Kidney (tissue), 14 donors: ENCODE data around the gene VTCN1. TPM values are rescaled to one million over a fixed set of nuclear protein-coding genes. Genes with fewer than 3 reads are reported as not detected.

Experiments
- DNase-seq, 5 donors: peaks; one replicate each; pipeline ENCODE4 v3.0.0-alpha.2; 2013 to 2020
- FAIRE-seq: peaks from 2 replicates; lab custom pipeline; 2012; peaks lifted over from hg19 to GRCh38; lab: Jason Lieb, UNC
- H3K27ac ChIP-seq, 2 donors: one replicate each; pipeline ENCODE4 v1.7.0; 2013; ENCODE audit warnings: low read depth in 2 of 2, low read length in 2 of 2, inconsistent platforms in 1 of 2
- H3K27me3 ChIP-seq: one replicate; pipeline ENCODE4 v1.7.1; 2013; ENCODE audit warnings: low read length, inconsistent platforms; ENCODE audit not compliant: control insufficient read depth, insufficient read depth
- H3K36me3 ChIP-seq, 3 donors: one replicate each; pipeline versions ENCODE4 v1.7.0 to v1.7.1; 2013; ENCODE audit warnings: low read length in 3 of 3, control low read depth in 1 of 3, inconsistent platforms in 1 of 3; ENCODE audit not compliant: insufficient read depth in 3 of 3, control insufficient read depth in 2 of 3
- H3K4me1 ChIP-seq, 3 donors: one replicate each; pipeline versions ENCODE4 v1.7.0 to v1.7.1; 2013; ENCODE audit warnings: low read length in 3 of 3, inconsistent platforms in 1 of 3, low read depth in 1 of 3; ENCODE audit not compliant: control insufficient read depth in 2 of 3, insufficient read depth in 2 of 3
- H3K4me3 ChIP-seq, 3 donors: one replicate each; pipeline versions ENCODE4 v1.7.0 to v1.8.1; 2013; ENCODE audit warnings: low read length in 3 of 3, control low read depth in 1 of 3, inconsistent platforms in 1 of 3
- H3K9ac ChIP-seq, 3 donors: one replicate each; pipeline versions ENCODE4 v1.7.0 to v1.7.1; 2013; ENCODE audit warnings: low read length in 3 of 3, control low read depth in 1 of 3, inconsistent platforms in 1 of 3
- H3K9me3 ChIP-seq, 3 donors: one replicate each; pipeline versions ENCODE4 v1.7.0 to v1.7.1; 2013; ENCODE audit warnings: low read length in 3 of 3, control low read depth in 1 of 3, inconsistent platforms in 1 of 3; ENCODE audit not compliant: control insufficient read depth in 2 of 3, insufficient read depth in 1 of 3
- intact Hi-C: fragments of 100-400 bp; cut with DNase I; formaldehyde crosslinking; loops from one replicate; pipeline ENCODE4 v1.11.1; 2022
- polyA plus RNA-seq: library from polyadenylated mRNA; stranded (reverse); fragments of 350-450 nt; fragmentation: Illumina TruSeq; extraction: RNeasy Lipid Tissue Mini Kit (QIAGEN cat#74804); gene quantifications from one replicate; pipeline ENCODE4 v1.2.3, GENCODE V29; 2014; ENCODE audit warnings: low read depth, low replicate concordance; ENCODE audit not compliant: insufficient read depth
- total RNA-seq: library from RNA; stranded (reverse); fragmentation: NEBNext Ultra II Directional; extraction: Animal tissue kit (Norgen Biotek cat#: 25700); gene quantifications from one replicate; pipeline ENCODE4 v1.2.1, GENCODE V29; 2021
- TF ChIP-seq, protein P1 (sequence below): IDR thresholded peaks from 3 replicates; pipeline ENCODE4 v1.5.1; 2012; ENCODE audit warnings: mild to moderate bottlenecking, moderate library complexity, borderline replicate concordance; ENCODE audit not compliant: insufficient read depth; ENCODE audit errors: extremely low read depth
- donor health status: control.
- donor health status: control.
- donor health status: control.
- donor health status: control.
- donor health status: control.
- donor health status: DM: yes; HTN: yes; CAD: no.
- donor health status: Normal renal cell carcinoma (clear cell type).

VTCN1 gene
- total and polyA plus RNA-seq, 2 donors from 2014 or later = 26.5 to 32.6 TPM

DNA sequence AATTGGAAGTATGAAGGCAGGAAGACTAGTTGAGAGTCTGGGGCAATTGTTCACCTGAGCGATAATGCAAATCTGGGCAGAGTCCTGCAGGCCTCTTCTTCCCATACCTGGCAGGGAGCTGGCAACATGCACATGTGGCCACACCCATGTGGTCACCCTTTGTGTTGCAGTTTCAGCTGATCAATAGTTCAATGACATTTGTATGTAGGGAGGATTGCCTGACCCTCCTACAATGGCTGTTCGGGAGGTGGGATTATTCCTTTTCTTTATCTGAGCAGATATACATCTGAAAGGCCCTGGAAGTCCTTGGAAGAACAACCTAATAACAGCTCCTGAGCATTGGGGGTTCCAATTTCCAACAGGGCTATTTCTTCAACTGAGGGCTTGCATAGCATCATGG lies 74.0 kb downstream of the VTCN1 start:
- intact Hi-C loops = no loop called here
- TF ChIP-seq, protein P1, sequence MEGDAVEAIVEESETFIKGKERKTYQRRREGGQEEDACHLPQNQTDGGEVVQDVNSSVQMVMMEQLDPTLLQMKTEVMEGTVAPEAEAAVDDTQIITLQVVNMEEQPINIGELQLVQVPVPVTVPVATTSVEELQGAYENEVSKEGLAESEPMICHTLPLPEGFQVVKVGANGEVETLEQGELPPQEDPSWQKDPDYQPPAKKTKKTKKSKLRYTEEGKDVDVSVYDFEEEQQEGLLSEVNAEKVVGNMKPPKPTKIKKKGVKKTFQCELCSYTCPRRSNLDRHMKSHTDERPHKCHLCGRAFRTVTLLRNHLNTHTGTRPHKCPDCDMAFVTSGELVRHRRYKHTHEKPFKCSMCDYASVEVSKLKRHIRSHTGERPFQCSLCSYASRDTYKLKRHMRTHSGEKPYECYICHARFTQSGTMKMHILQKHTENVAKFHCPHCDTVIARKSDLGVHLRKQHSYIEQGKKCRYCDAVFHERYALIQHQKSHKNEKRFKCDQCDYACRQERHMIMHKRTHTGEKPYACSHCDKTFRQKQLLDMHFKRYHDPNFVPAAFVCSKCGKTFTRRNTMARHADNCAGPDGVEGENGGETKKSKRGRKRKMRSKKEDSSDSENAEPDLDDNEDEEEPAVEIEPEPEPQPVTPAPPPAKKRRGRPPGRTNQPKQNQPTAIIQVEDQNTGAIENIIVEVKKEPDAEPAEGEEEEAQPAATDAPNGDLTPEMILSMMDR = no peak
- Histone ChIP-seq H3K9ac (no peak overlapping the region), H3K36me3 (no peaks in the 10 kb centered on the region), H3K27ac (no peak overlapping the region), H3K4me3 (no peak overlapping the region), H3K9me3 (no peaks in the 10 kb centered on the region), H3K4me1 (no peaks in the 10 kb centered on the region), H3K27me3 (no peaks in the 10 kb centered on the region)
- DNase-seq (no peak), FAIRE-seq (no peak)

DNA sequence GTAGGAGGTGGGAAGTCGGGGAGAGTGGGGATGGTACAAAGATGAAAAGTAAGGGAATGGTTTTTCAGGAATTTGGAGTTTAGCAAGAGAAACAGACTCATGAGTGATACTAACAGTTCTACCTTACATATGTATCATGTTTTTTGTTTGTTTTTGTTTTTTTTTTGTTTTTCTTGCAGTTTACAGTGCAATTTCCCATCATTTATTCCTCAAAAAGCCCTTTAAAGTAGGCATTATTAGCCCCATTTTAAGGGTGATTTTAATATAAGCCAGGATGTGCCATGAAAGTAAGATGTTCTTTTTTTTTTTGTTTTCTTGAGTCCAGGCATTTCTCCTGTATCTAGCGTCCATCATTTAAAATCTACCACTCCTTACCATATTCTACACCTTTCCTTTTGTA lies 75.4 kb downstream of the VTCN1 start:
- Histone ChIP-seq H3K9me3 (no peaks in the 10 kb centered on the region), H3K4me1 (no peaks in the 10 kb centered on the region), H3K27ac (no peak overlapping the region), H3K4me3 (no peak overlapping the region), H3K27me3 (no peaks in the 10 kb centered on the region), H3K9ac (no peak overlapping the region), H3K36me3 (no peaks in the 10 kb centered on the region)
- no peak for DNase-seq
- TF ChIP-seq, protein P1 = no peak
- intact Hi-C loops = no loop called here
- FAIRE-seq = no peak

DNA sequence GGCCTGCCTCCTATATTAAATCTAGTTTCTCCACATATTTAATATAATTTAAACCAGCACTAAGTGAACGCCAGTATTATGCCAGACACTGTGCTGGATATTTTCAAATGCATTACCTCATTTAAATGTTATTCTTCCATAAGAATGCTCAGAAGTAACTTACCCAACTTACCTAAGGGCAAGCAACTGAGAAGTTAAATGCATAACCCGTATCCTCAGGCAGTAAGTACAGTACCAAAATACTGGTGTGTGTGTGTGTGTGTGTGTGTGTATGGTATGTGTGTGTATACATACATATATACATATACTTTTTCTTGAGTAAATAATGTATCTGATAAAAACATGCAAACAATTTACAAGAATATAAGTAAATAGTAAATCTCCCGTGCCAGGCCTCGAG lies 80.2 kb downstream of the VTCN1 start:
- TF ChIP-seq, protein P1 = no peak
- Histone ChIP-seq H3K4me3 (no peak overlapping the region), H3K9me3 (no peaks in the 10 kb centered on the region), H3K4me1 (no peaks in the 10 kb centered on the region), H3K36me3 (no peaks in the 10 kb centered on the region), H3K27me3 (no peaks in the 10 kb centered on the region), H3K9ac (no peak overlapping the region), H3K27ac (no peak overlapping the region)
- intact Hi-C loops = no loop called here
- DNase-seq (no peak), FAIRE-seq (no peak)
